Dendritic cell treated with granulocyte-macrophage colony-stimulating factor and Interleukin-4, amounts not matched to agents 40 ng/mL and 50 ng/mL, for 4 days (primary cell): Measurements from ENCODE around the gene PELI2.

Source experiments
- H3K27ac Mint-ChIP-seq: one replicate; pipeline ENCODE4 v1.8.0; 2022; ENCODE audit warnings: mild to moderate bottlenecking, mixed read lengths
- H3K27me3 Mint-ChIP-seq: one replicate; pipeline ENCODE4 v1.8.0; 2022; ENCODE audit warnings: mild to moderate bottlenecking, mixed read lengths
- H3K36me3 Mint-ChIP-seq: one replicate; pipeline ENCODE4 v1.8.0; 2022; ENCODE audit warnings: low read depth, mixed read lengths
- H3K4me1 Mint-ChIP-seq: one replicate; pipeline ENCODE4 v1.8.0; 2022; ENCODE audit warnings: low read depth, mixed read lengths
- H3K4me3 Mint-ChIP-seq: one replicate; pipeline ENCODE4 v1.8.0; 2022; ENCODE audit warnings: mild to moderate bottlenecking, moderate library complexity, mixed read lengths
- H3K9me3 Mint-ChIP-seq: one replicate; pipeline ENCODE4 v1.8.0; 2022; ENCODE audit warnings: mixed read lengths
- intact Hi-C: fragments of 100-400 bp; cut with micrococcal nuclease; formaldehyde crosslinking; loops from one replicate; pipeline ENCODE4 v1.15.0; 2022

PELI2 gene

GRCh38 chr14:56324856-56325699 is 206.9 kb downstream of the PELI2 start:
- Mint-ChIP-seq H3K4me3 (no peak overlapping the region), H3K27me3 (no peaks in the 10 kb centered on the region), H3K36me3 (no peaks in the 10 kb centered on the region), H3K9me3 (peaks cover 3% of the 10 kb centered on the region), H3K4me1 (peaks cover 5% of the 10 kb centered on the region), H3K27ac (no peak overlapping the region)
- intact Hi-C loops, result no loop called here

GRCh38 chr14:56328021-56328420 is 209.8 kb downstream of the PELI2 start:
- H3K27ac Mint-ChIP-seq, result no peak overlapping the region
- H3K9me3 Mint-ChIP-seq, result no peaks in the 10 kb centered on the region
- peaks cover 12% of the 10 kb centered on the region for H3K4me1 Mint-ChIP-seq
- intact Hi-C loops, result no loop called here
- no peak overlapping the region for H3K4me3 Mint-ChIP-seq
- H3K36me3 Mint-ChIP-seq, result no peaks in the 10 kb centered on the region
- no peaks in the 10 kb centered on the region for H3K27me3 Mint-ChIP-seq

DNA sequence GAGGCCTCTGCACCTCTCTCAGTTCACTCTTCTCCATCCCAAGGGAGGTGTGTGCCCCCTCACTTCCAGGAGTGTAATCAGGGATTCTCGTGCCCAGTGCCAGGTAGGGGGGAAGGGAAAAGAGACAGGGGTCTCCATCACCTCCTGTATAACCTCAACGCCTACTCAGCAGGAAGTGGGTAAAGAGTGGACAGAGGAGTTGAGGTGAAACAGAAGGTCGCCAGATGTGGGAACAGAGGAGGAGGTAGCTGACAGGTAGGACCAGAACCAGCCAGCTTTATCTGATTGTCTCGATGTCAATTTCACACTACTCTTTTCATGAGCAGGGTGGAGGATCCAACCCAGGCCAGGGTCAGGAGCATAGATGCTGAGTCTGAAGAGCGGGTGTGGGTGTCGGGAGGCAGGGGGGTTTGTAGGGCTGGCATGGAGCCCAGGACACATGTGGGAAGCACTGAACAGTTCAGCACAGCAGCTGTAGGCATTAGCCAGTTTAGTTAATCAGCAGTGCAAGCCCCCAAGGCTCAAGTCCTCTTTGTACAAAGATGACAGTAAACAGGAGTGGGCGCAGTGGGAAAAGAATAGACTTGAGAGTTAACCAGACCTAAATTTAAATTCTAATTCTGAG is 213.5 kb downstream of the PELI2 start:
- Mint-ChIP-seq H3K4me1 (peaks cover 28% of the 10 kb centered on the region), H3K27ac (peak overlapping the region; percentile 71), H3K9me3 (no peaks in the 10 kb centered on the region), H3K27me3 (no peaks in the 10 kb centered on the region), H3K36me3 (no peaks in the 10 kb centered on the region), H3K4me3 (no peak overlapping the region)
- intact Hi-C loops, result loop anchor here (10.0 kb wide), 1 partner anchor 487 kb away; no protein-coding TSS in a partner anchor

DNA sequence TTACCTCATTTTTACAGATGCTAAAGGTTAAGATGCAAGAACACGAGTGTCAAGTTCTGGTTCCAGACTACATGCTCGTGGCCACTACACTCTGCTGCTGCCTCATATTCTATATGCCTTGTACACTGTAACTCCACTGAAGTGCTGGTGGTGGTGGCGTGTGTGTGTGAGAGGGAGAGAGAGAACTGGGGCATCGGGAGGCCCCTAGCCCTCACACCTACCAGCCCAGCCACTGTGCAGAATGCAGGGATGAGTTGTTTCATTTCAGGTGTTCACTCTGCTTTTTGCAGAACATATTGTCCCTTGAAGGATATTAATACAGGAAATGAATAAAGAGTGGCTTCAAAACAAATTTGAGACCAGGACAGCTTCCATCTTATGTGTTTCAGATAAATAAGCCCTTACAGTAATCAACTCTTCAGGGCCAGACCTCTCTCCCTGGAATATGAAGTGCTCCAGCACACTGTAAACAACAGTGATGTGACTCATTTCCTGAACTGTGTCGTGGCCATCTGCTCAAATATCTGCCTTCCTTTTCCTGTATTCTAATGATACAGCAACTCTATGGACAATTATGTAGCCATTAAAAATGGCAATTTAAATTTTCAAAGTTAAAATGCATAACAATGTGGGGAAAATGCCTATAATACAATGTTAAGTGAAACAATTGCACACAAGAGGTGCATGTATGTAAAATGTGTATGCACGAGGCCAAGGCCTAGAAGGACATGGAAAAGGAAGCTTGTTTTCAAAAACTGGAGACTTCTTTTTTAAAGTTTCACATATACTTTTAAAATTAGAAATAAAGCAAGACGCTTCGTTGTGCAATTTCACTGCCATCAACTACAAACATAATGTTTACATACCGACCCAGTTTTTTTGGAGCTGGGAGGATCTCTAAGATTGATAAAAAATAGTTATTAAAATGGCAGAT is 215.4 kb downstream of the PELI2 start:
- Mint-ChIP-seq H3K4me3 (peak overlapping the region; percentile 1), H3K4me1 (peaks cover 25% of the 10 kb centered on the region), H3K27ac (peak overlapping the region; percentile 80), H3K9me3 (no peaks in the 10 kb centered on the region), H3K27me3 (no peaks in the 10 kb centered on the region), H3K36me3 (no peaks in the 10 kb centered on the region)
- intact Hi-C loops, result loop anchor here (10.0 kb wide), 1 partner anchor 489 kb away; no protein-coding TSS in a partner anchor

DNA sequence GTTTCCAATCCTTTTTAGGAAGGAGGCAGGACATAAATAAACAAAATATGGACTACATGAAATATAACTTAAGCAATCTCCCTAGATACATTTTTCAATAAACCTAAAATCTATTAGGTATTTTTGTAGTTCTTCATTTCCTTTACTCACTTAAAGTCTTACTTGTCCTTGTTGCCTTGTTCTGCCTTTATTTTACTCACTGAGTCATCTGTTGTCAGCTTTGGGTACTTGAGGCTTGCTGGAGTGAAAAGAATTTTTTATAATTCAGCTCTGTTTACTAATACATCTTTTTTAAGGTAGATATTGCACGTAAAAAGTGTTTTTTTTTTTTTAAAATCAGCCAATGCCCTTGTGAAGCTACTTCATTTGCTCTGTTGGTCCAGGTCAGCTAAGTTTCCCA is 216.2 kb downstream of the PELI2 start:
- Mint-ChIP-seq H3K9me3 (no peaks in the 10 kb centered on the region), H3K4me3 (no peak overlapping the region), H3K36me3 (no peaks in the 10 kb centered on the region), H3K27ac (peak overlapping the region; percentile 80), H3K27me3 (no peaks in the 10 kb centered on the region), H3K4me1 (peaks cover 31% of the 10 kb centered on the region)
- intact Hi-C loops, result loop anchor here (10.0 kb wide), 1 partner anchor 490 kb away; no protein-coding TSS in a partner anchor

DNA sequence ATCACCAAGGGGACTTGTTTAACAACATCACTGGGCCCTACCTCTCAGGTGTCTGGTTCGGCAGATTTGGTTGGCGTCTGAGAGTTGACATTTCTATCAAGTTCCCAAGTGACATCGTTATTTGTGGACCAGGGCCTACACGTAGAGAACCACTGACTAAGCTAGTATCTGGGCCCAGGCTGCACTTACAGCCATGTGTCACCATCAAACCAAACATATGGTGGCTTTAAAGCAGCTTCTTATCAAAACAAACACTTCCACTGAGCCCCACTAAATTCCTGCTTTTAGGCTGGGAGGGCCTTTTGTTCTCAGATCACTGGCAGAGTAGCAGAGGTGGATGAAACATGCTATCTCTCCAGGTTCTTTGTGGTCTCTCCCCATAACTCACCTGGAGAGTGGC is 220.5 kb downstream of the PELI2 start:
- Mint-ChIP-seq H3K4me3 (no peak overlapping the region), H3K4me1 (peaks cover 35% of the 10 kb centered on the region), H3K36me3 (no peaks in the 10 kb centered on the region), H3K27me3 (no peaks in the 10 kb centered on the region), H3K9me3 (no peaks in the 10 kb centered on the region), H3K27ac (no peak overlapping the region)
- intact Hi-C loops, result loop anchor here (10.0 kb wide), 1 partner anchor 494 kb away; no protein-coding TSS in a partner anchor

DNA sequence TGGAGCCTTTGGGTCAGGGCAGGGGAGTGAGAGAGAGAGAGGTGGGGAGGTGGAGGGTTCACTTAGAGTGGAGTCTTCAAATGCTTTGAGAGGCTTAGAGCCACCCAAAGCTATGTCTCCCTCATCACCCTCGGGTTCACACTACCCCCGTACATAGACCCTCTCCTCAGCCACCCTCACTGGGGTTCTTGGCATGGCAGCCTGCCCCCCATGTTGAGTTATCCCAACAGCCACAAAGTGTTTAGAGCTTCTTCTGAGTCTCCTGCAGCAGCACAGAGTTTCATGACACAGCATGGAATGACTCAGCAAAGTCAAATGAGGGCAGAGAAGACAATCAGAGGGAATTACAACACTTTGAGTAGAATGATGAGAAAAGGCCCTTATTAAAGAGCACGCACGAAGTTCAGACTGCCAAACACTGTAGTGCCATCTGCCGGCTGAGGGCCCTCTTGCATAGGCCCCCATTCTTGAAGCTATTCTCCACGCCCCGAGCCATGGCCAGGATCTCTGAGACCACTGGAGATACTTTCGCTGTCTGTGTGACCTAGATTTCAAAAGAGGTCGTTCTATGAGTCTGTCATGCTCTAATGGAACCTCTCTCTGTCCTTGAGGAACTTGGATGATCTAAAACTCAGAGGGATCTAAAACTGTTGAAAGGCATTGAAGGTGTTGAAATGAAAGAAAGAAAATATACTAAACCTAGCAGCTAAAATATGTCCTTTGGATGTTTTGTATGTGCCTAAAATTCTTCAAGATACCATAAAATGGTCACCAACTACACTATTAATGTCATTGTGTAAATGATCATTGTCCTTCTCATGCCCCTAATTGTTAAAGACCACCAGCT is 221.9 kb downstream of the PELI2 start:
- H3K4me1 Mint-ChIP-seq, result peaks cover 24% of the 10 kb centered on the region
- H3K27me3 Mint-ChIP-seq, result no peaks in the 10 kb centered on the region
- no peak overlapping the region for H3K27ac Mint-ChIP-seq
- H3K9me3 Mint-ChIP-seq, result no peaks in the 10 kb centered on the region
- H3K4me3 Mint-ChIP-seq, result no peak overlapping the region
- intact Hi-C loops, result loop anchor here (1.0 to 10.0 kb wide), 3 partner anchors 495 to 633 kb away; no protein-coding TSS in a partner anchor
- no peaks in the 10 kb centered on the region for H3K36me3 Mint-ChIP-seq

GRCh38 chr14:56340932-56341331 is 222.7 kb downstream of the PELI2 start:
- Mint-ChIP-seq H3K27ac (no peak overlapping the region), H3K4me3 (no peak overlapping the region), H3K9me3 (no peaks in the 10 kb centered on the region), H3K36me3 (no peaks in the 10 kb centered on the region), H3K4me1 (peaks cover 24% of the 10 kb centered on the region), H3K27me3 (no peaks in the 10 kb centered on the region)
- intact Hi-C loops, result loop anchor here (1.0 kb wide), 2 partner anchors 609 to 634 kb away; no protein-coding TSS in a partner anchor

DNA sequence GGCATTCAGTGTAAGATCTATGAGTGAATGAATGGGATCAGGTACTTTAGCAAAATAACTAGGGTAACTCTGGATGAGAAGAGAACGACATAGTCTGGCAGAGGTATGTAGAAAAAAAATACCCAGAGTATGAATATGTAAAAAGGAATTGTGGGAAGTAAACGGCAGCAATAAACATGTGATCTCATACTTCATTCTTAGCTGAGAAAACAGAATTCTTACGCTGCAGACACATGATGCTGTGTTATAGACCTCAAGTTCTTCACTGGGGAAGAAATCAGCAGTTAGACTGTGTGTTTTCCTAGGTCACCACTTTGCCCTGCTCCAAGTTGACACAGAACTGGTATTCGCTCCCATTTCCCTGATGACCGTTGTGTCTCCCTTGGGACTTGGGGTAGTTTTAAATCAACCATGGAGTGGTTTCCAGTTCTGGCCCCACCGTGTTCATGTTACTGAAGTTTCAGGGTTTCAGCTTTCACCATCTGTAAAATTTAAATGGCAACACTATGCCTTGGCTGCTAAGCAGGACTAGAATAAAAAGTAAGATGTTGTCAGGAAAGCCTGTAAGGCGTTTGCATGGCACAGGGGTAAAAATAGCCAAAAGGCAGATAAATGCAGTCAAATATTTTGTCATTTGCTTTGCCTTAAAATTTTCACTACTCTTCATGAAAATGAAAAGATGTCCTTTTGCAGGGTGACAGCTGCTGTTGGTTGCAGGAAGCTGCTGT is 223.7 kb downstream of the PELI2 start:
- H3K27ac Mint-ChIP-seq, result no peak overlapping the region
- no peak overlapping the region for H3K4me3 Mint-ChIP-seq
- intact Hi-C loops, result no loop called here
- peaks cover 24% of the 10 kb centered on the region for H3K4me1 Mint-ChIP-seq
- no peaks in the 10 kb centered on the region for H3K27me3 Mint-ChIP-seq
- H3K36me3 Mint-ChIP-seq, result no peaks in the 10 kb centered on the region
- H3K9me3 Mint-ChIP-seq, result no peaks in the 10 kb centered on the region

- H3K27me3 Mint-ChIP-seq, result no peaks in the 10 kb centered on the region
- intact Hi-C loops, result no loop called here
These were observed 224.3 kb downstream of the PELI2 start for GRCh38 chr14:56342494-56342942.

DNA sequence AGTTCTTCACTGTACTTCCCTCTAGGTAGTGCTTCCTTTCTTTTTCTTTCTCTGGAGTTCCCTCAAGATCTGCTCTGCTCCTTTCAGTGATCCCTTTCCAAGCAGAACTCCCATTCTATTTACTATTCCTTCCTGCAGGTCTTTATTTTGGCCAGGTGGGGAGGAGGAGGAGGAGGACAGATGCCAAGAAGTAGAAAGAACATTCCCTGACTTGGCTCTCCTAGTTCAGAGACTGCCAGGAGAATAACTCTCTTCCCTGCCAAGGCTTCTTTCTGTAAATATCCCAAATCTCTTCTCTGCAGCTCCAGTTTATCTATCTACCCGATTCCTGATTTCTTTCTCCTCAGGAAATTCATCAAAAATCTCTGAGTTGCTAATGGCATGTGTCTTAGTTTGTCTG is 231.7 kb downstream of the PELI2 start:
- intact Hi-C loops, result no loop called here

More at GRCh38 chr14:56342494-56342942, 224.3 kb downstream of the PELI2 start:
- Mint-ChIP-seq H3K27ac (no peak overlapping the region), H3K9me3 (no peaks in the 10 kb centered on the region), H3K4me3 (no peak overlapping the region), H3K36me3 (no peaks in the 10 kb centered on the region), H3K4me1 (peaks cover 24% of the 10 kb centered on the region)

More for the DNA sequence above, 231.7 kb downstream of the PELI2 start:
- Mint-ChIP-seq H3K4me1 (peaks cover 5% of the 10 kb centered on the region), H3K36me3 (no peaks in the 10 kb centered on the region), H3K27me3 (no peaks in the 10 kb centered on the region), H3K27ac (no peak overlapping the region), H3K9me3 (no peaks in the 10 kb centered on the region), H3K4me3 (no peak overlapping the region)
